NCI-H1436 (cell line): ENCODE measurements around the gene CDK5RAP3.
A peak's percentile ranks its signal among the peaks of the same experiment; 100 is the strongest.

Experiments
- DNase-seq: peaks from one replicate; lab custom pipeline; 2025; lab: John Stamatoyannopoulos, UW

CDK5RAP3 gene

GRCh38 chr17:48024149-48025039, 53.5 kb downstream of the CDK5RAP3 start:
- DNase-seq: no peak

- peak; percentile 99 for DNase-seq
Observed at GRCh38 chr17:48025040-48025903, 54.4 kb downstream of the CDK5RAP3 start.

- no peak for DNase-seq
Observed at GRCh38 chr17:48025904-48026501, 55.1 kb downstream of the CDK5RAP3 start.

GRCh38 chr17:48026502-48027321, 55.8 kb downstream of the CDK5RAP3 start:
- peak; percentile 87 for DNase-seq

GRCh38 chr17:48027322-48027981, 56.5 kb downstream of the CDK5RAP3 start:
- no peak for DNase-seq

- DNase-seq: no peak
Observed at GRCh38 chr17:48028736-48029135, 57.8 kb downstream of the CDK5RAP3 start.

GRCh38 chr17:48030531-48030930, 59.6 kb downstream of the CDK5RAP3 start:
- DNase-seq: no peak
